ENCODE results near the gene CADPS.

GRCh38 chr3:62723166-62723913, 151.9 kb downstream of the CADPS start:
- TF ChIP-seq SUZ12 (IDR thresholded peaks at IDR 0.05; ENCODE audit: extremely low read depth, insufficient read depth, insufficient read length) (no peak), ZNF274 (IDR thresholded peaks at IDR 0.05; ENCODE audit: low read depth, low read length) (no peak), YY1 (IDR thresholded peaks at IDR 0.05; ENCODE audit: insufficient read depth, insufficient read length) (no peak)
